ENCODE results near the gene PLCXD1. TPM values are rescaled to one million over a fixed set of nuclear protein-coding genes. Genes with fewer than 3 reads are reported as not detected.

Gene PLCXD1
- polyA plus RNA-seq, 5 donors, result 29.3 to 43.2 (median 36.5) TPM

DNA sequence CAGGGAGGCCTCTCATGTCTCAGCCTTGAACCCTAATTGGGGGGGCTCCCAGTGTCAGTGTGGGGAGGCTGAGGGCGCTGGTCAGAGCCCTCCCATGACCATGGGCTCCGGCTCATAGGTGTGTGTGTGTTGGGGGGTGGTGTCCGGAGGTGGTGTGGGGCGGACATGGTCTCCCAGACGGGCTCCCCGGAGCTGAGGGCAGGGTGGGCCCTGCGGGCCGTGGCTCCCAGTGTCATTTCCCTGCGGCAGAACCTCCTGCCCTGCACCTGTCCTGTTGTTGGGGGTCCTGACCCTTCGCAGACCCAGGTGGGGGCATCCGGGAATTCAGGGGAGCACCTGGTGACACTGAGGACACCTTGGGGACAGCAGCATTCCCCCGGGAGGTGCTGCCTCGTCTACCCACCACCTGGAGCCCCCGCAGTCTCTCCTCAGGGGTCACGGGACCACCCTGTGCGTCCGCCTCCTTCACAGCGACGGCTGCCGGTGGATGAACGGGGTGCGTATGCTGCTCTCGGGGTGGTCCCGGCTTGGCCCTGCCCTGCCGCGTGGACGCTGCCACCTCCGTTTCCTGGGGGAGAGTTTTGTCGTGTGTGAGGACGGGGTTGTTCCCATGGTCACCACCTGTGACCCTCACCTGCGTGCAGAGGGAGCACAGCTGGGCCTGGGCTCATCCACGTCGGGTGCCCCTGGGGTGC is 51.9 kb downstream of the PLCXD1 start:
- no peak for DNase-seq

DNA sequence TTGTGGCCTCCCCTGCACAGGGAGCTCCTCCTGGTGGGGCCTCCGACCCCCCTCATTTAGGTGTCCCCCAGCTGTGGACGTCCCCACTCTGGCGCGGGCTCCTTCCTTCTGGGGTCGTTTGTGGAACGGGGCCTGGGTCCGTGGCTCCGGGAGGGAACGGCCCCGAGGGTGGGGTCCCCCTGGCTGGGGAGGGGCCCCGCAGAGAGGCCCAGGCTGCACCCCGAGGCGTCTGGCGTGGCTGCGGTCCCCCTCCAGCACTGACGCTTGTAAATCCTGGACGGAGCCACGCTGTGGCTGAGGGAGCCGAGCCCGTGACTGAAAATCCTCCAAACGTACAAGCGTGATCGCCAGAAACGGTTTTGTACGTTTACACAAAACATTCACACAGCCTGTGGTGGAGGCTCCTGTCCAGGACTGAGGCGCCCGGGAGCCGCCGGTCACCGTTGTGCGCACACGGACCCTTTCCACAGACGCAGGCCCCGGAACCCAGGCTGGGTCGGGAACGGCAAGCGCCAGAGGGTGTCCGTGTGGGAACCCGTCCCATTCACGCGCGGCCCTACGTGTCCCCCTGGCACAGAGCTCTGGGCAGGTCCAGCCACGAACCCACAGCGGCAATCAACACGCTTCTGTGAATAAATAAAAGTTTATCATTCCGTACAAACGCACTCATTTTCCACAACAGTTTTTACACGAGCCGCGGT is 52.6 kb downstream of the PLCXD1 start:
- DNase-seq, result no peak

DNA sequence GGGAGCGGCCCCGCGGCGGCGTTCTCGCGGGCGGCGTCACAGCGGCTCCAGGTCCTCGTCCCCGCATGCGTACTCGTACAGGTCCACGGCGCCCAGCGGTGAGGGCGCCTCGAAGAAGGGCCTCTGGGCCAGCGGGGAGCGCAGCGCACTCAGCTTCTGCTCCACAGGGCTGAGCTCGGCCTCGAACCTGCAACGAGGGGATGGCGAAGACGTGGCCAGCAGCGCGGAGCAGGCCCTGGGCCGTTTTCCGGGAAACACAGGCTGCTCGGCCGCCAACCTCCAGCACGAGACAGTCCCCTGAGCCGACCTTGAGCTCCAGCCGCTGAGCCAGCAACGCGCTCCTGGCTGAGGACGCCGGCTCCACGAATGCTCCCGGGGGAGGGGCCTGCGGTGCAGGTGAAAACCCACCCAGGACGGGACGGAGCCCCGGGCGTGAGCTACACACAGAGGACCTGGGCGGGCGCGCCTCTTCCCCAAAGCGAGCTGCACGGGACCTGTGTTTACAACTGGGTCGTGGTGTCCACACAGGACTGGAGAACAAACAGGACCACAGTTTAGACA is 53.2 kb downstream of the PLCXD1 start:
- DNase-seq, result no peak

DNA sequence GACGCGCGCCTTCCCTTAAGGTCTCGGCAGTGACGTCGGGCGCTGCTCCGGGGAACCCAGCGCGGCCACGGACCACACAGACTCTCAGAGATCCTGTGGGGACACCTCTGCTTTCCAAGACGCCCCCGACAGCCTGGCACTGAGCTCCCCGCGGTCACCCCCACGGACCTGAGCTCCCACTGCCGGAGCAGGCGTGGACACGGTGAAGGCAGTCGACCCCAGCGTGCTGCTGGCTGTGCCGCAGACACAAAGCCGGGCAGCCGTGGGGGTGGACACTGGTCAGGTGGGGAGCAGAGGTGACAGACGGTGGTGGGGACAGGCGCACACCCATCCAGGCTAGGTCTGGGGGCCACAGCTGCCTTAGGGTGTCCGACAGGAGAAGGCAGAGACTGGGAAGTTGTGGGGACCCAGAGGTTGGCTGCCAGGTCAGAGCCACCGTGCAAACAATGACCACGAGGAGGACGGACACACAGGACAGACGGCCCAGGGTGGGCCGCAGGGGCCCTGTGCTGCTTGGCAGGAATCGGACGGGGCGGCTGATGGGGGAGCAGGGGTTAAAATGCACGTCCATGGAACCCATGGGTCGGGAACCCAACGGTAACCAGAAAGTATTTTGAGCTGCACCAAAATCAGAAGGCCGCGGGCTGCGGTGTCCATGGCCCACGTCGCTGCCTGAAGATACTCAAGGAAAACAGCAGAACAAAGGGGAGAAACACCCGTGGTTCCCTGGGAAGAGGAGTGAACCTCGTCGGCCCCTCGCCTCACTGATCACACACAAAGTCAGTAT is 54.0 kb downstream of the PLCXD1 start:
- no peak for DNase-seq

DNA sequence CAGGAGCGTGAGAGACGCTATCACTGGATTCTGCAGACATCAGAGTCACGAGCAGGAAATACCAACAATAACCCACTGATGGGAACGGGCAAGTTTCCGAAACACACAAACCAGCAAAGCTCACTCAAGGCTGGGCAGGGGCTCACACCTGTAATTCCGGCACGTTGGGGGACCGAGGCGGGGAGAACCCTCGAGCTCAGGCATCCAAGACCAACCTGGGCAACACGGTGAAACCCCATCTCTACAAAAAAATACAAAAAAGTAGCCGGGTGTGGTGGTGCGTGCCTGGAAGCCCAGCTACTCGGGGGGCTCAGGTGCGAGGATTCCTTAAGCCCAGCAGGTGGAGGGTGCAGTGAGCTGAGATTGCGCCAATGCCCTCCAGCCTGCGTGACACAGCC is 54.6 kb downstream of the PLCXD1 start:
- DNase-seq, result no peak

DNA sequence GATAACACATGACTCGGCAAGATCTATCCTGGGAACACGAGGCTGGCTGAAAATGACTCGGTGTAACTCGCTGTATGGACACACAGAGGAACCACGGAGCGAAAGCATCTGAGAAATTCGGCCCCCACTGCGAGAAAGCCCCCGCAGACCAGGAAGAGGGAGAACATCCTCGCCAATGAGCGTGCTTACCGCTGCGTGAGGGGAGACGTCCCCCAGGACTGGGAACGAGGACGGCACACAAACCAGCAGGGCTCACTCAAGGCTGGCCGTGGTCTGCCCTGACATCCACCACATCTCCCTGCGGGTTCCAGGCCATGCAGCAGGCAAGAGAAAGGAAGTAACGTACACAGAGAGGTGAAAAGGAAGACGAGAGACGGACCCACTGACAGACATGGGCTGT is 55.0 kb downstream of the PLCXD1 start:
- DNase-seq, result no peak

DNA sequence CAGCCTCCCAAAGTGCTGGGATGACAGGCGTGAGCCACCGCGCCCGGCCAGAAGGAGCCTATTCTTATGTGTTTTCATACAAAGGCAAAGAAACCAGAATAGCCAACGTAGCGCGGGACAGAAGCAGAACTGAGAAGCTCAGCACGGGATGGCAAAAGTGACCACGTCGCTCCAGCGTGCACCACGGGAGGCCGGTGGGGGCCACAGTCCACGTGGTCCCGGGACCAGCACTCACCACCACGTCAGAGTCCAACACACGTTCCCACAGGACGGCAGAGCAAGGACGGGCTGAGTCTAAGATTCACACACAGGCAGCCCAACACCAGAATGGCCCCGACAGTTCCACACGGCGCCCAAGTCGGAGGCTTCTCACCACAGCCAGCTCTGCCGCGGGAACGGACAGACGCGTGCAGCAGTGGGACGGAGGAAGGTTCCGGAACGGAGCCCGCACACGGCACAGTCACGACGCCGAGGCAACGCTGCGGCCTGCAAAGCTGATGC is 56.2 kb downstream of the PLCXD1 start:
- no peak for DNase-seq

DNA sequence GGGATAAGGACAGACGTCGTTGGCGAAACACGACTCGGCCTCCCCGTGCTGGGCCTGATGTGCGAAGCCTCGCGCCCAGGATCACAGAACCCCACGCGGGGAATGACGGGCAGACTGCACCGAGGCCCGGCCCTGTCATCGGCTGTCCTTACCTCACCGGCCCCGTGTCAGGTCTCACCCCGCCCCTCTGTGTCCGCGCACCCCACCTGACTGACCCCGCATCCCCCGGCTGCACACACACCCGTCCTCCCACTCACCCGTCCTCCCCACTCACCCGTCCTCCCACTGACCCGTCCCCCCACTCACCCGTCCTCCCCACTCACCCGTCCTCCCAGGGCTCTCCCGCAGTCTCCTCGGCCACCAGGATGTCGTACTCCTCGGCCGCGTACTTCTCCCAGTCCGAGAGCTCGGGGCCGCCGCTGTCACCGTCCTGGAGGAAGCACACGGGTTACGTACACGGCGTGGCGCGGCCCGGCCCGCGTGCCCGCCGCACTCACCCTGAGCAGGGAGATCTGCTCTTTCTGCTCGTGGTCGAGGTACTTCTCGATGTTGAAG is 57.2 kb downstream of the PLCXD1 start:
- DNase-seq, result no peak

DNA sequence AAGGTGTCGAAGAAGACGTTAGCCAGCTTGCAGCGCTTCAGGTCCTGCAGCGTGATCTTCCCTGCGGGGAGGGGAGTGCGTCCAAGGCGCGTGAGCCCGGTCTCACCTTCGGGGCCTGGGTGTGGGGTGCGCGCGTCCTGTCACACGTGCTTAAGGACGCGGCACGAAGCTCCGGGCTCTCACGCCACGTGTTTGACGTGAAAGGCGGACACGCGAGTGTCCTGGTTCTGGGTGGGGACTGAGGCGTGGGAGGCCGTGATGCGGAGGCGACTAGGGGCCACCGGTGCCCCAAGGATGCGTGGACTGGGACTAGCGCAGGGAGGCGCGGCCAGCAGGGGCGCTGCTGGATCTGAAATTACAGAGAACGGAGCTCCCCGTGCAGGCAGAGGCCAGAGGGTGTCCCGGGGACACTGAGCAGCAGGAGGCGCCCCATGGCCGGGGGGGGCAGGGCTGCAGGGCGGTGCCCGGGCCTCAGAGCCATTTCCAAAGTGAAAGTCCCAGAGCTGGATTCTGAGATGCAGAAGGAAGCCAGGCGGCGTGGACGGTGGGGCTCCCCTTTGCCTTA is 57.7 kb downstream of the PLCXD1 start:
- no peak for DNase-seq

DNA sequence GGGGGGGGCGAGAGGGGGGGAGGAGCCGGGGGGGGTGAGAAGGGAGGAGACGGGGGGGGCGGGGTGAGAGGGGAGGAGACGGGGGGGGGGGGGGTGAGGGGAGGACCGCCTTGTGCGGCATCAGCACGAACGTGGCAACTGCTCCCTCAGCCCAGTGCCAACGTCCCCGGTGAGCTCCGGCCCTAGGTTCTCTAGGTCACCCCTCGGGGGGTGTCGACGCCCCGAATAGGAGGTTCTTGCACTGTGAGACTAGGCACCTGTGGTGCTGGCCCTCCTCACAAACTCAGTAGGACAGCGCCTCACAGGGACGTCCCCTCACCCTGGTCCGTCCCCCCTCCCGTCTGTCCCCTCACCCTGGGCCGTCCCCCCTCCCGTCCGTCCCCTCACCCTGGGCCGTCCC is 58.9 kb downstream of the PLCXD1 start:
- DNase-seq, result no peak

DNA sequence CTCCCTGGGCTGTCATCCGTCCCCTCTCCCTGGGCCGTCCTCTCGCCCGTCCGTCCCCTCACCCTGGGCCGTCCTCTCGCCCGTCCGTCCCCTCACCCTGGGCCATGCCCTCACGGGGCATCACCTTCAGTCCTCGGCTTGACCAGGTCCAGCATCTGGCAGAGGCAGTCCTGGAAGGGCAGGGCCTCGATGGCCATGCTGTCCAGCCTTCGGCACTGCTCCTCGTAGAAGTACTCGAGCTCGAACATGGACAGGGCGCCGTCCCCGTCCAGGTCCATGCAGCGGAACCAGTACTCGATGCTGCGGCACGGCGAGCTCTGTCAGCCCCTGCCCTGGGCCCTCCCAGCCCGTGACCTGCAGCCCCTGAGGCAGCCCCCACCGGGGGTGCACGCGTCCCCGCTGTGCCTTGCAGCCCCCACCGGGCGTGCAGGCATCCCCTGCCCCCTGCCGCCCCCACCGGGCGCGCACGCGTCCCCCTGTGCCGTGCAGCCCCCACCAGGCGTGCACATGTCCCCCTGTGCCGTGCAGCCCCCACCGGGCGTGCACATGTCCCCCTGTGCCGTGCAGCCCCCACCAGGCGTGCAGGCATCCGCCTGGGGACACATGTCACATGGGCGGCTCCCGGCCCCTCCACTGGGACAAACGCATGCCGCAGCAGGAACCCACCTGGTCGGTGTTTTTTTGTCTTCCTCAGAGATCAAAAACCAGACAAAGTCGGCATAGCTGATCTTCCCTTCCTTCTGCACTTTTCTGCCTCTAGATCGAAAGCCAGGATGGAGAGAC is 59.7 kb downstream of the PLCXD1 start:
- DNase-seq, result no peak

DNA sequence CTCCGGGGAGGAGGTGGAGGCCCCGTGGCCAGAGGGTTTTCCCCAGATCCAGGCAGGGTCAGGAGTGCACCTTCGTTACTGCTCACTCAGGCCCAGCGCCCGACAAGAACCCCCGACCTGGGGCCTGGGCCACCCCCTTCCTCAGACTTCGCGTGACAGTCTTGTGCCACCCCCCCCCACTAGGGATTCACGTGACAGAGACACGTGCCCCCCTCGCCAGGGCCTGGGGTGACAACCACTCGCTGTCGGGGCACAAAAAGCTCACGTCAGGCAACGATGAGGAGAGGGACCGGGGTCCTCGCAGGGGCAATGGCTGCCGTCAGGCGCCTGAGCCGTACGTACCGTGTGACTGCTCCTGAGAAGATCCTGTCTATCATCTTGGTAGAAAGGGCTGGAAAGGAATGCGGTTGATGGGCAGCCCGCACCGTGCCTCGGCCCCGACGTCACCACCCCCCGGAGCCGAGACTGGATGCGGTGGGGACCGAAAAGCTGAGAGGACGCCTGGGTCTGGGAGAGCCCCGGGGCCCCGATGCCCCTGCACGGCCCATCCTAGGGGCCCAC is 60.4 kb downstream of the PLCXD1 start:
- no peak for DNase-seq

DNA sequence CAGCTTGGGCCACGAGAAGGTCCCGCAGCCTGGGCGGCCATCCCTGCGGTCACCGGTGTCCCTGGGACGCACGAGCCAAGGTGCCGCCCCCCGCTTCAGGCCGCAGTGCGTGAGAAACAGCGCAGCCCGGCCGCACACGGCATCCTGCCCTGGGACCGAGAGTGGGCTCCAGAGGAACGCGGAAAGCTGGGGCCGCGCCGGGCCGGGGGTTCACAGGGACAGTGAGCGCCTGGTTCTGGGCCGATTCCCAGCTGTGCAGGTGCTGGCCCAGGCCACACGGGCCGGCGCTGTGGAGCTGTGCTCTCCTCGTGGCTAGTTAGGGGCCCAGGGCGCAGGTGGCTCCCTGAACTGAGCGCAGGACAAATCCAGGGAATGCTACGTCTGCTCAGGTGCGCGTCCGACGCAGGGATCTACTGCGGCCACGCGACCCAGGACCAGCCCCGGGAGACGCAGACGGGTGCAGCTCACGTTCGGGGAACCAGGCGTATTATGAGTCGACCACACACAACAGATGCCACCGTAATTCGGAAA is 63.3 kb downstream of the PLCXD1 start:
- DNase-seq, result no peak

DNA sequence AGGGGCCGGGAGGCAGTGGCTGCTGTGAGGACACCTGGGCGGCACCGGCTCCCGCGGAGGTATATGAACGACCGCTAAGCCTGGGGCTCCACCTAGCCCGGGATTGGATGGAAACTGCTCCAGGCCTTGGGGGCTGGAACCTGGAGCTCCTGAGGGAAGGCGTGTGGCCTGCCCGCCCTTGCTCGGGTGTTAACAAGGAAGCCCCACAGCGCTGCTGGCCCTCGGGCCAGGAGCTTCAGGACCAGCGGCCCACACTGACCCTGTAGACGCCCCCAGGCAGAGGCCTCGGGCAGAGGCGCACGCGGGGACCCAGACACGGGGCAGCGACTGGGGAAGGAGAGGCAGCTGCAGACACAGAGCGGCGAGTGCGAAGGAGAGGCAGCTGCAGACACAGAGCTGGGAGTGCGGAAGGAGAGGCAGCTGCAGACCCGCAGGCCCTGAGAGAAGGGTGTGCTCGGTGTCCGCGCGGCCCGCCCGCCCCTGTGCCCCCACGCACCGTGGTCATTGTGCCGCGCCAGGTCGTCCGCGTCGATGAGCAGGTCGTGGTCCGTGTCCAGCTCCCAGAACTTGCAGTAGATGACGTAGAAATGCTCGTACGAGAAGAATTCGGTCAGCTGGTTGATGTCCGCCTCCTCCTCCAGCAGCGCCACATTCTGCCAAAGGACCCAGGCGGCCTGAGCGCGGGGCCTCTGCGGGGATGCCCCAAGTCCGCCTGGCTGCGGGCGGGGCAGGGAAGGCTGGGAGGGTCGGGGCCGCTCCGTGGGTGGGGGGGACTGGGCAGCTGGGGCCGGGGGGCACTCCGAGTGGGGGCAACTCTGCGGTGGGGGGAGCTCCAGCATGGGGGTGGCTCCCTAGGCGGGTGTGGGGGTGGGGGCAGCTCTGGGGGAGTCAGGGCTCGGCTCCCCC is 64.1 kb downstream of the PLCXD1 start:
- DNase-seq, result no peak

DNA sequence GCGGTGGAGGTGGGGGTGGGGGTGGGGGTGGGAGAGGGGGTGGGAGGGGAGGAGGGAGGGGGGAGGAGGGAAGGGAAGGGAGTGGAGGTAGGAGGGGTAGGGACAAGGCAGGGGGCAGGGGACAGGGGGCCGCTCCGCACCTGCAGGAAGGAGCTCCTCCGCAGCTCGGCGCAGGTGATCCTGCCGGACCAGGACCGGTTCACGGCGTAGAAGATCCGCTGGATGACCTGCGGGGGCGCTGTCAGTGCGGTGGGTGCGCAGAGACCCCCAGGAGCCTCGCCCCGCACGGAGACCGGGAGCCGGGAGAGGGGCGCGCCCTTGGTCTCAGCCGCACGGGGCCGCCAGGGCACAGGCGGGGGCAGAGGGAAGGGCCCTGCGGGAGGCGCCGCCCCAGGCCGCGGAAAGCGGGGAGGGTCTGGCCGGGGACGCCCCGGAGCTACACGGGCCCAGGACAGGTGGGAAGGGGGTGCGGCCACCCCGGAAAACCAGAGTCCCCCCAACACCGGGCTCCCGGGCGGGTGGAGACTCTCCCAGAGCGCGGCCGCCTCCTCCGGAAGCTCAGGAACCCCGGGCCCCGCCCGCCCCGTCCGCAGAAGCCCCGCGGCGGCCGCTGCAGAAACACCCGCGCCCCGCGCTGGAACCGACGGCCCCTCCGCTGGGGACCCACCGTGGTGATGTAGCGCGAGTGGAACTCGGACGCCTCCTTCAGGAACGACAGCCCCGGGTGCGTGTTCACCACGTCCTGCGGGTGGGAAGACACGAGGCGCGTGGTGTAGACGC is 65.0 kb downstream of the PLCXD1 start:
- DNase-seq, result no peak

DNA sequence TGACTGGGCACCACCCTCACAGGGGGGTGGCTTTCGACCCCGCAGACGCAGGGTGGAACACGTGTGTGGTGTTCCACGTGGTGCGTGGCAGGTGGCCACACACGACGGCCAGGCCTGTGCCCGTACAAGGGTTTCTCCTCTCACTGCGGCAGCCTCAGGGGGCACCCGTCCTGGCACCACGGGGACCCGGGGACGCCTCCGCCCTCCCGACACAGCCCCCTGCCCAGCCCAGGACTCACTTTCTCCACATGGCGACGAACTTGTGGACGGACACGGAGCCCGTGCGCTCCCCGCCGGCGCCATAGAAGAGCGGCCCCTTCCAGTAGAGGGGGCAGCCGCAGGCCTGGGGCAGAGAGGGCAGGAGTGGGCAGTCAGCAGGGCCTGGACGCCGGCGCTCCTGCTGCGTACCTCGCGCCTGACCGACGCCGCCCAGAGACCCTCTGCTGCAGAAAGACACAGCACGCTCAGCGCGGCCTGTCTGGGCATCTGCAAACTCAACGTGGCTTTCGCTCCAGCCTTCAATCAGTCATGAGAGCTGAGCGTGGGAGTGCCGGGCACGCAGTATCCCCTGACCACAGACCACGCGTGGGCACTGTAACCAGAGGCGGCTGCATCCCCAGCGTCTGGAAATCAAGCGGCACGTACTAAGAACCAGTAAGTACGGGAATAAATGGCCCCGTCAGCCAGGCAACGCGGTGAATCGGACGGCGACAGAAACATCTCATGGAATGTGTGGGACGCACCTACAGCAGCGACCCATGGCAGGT is 66.4 kb downstream of the PLCXD1 start:
- DNase-seq, result no peak

DNA sequence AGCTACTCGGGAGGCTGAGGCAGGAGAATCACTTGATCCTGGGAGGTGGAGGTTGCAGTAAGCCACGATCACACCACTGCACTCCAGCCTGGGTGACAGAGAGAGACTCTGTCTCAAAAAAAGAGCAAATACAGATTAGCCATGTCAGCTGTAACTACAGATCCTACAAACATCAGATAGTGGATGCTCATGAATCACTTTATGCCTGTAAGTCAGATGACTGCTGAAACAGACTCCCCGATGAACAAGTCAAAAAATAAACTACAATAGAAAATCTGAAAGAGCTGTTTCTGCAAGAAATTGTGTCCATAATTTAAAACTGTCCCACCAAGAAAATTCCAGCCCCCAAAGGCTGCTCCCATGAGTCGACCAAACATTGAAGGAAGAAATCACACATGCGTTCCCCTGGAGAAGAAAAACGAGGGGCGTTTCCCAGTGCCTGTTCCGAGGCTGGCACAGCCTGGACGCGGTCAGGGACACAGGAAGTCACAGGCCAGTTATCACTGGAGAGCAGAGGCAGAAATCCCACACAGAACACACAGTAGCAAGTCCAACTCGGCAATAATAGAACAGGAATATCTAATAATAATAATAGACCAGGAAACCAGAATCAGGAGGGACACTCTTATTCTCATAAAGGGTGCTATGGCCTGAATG is 67.4 kb downstream of the PLCXD1 start:
- no peak for DNase-seq
